ENCODE results near the gene AKR1E2. TPM values are rescaled to one million over a fixed set of nuclear protein-coding genes. Genes with fewer than 3 reads are reported as not detected.

Gene AKR1E2
- total RNA-seq, 1 experiment from 2014 or later: 0.36 TPM

DNA sequence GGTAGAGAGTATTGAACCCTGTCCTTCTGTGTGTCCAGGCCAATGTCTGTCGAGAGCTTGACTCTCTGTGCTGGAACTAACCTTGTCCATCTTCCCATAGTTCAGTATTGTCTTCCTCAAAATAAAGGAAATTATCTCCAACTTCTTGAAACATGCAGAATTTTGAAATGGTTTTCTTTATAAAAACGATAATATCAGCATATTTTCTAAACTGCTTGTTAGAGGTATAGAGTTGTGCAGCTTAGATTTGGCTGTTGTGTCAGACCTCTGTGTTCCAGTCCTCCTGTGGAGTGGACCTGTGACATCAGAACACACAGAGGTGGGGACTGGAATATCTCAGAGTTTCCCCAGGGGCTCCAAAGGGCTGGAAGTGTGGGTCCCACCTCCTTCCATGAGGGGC lies 22.2 kb upstream of the AKR1E2 start:
- no peaks in the 10 kb centered on the region for H3K79me2 ChIP-seq (ENCODE audit: low read length)
- no peaks in the 10 kb centered on the region for H3K27me3 ChIP-seq (ENCODE audit: low read length)
- ChIA-PET CTCF (no interaction called here), POLR2A (ENCODE audit: unreplicated experiment) (no interaction called here)
- no peak overlapping the region for H2AFZ ChIP-seq (ENCODE audit: low read length)
- no peak overlapping the region for H3K4me2 ChIP-seq (ENCODE audit: low read length)
- H3K9me3 ChIP-seq (ENCODE audit: low read length): no peaks in the 10 kb centered on the region
- H3F3A ChIP-seq (ENCODE audit: low read length, unreplicated experiment): no peaks in the 10 kb centered on the region
- DNase-seq (no peak), ATAC-seq (no peak)
- intact Hi-C loops (cut with micrococcal nuclease): no loop called here
- H3K9ac ChIP-seq (ENCODE audit: low read length): no peak overlapping the region
- peaks cover 11% of the 10 kb centered on the region for H3K4me1 ChIP-seq (ENCODE audit: insufficient read depth, low read length)
- no TSS peak for BruUV-seq (replicated peaks)
- H3K36me3 ChIP-seq (ENCODE audit: low read depth, low read length): no peaks in the 10 kb centered on the region
- TF ChIP-seq EZH2 (IDR thresholded peaks at IDR 0.05; ENCODE audit: low read length, unreplicated experiment): no peak
- TF ChIP-seq EZH2phosphoT487 (IDR thresholded peaks at IDR 0.05; ENCODE audit: borderline replicate concordance, low read length): no peak
- TF ChIP-seq, protein P1, sequence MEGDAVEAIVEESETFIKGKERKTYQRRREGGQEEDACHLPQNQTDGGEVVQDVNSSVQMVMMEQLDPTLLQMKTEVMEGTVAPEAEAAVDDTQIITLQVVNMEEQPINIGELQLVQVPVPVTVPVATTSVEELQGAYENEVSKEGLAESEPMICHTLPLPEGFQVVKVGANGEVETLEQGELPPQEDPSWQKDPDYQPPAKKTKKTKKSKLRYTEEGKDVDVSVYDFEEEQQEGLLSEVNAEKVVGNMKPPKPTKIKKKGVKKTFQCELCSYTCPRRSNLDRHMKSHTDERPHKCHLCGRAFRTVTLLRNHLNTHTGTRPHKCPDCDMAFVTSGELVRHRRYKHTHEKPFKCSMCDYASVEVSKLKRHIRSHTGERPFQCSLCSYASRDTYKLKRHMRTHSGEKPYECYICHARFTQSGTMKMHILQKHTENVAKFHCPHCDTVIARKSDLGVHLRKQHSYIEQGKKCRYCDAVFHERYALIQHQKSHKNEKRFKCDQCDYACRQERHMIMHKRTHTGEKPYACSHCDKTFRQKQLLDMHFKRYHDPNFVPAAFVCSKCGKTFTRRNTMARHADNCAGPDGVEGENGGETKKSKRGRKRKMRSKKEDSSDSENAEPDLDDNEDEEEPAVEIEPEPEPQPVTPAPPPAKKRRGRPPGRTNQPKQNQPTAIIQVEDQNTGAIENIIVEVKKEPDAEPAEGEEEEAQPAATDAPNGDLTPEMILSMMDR (conservative IDR thresholded peaks at IDR 0.05; ENCODE audit: low read depth, low read length): no peak
- no peaks in the 10 kb centered on the region for H4K20me1 ChIP-seq (ENCODE audit: low read length)
- no peak overlapping the region for H3K4me3 ChIP-seq (ENCODE audit: low read length)
- no peaks in the 10 kb centered on the region for H3K9me2 ChIP-seq (replicated peaks; ENCODE audit: low read length)
- no peak overlapping the region for H3K27ac ChIP-seq (ENCODE audit: low read length)

DNA sequence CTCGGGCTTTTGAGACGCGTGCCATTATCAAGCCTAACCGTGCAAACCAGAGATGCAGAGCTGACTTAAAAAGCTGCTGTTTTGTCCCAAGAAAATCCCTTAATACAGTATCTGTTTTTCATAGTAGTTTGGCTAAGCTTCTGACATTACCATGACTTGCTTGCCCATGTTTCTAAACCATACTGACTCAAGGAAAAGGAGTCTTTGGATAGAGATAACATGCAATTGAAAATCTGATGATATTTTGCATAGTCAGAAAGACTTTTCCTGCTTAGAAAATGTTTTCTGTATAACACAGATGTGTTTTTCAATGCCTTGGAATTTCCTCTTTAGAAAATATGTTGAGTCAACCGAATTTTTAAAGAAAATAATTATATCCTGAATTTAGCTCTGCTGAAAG lies 21.5 kb upstream of the AKR1E2 start:
- ChIA-PET CTCF (no interaction called here), POLR2A (ENCODE audit: unreplicated experiment) (no interaction called here)
- H3K27me3 ChIP-seq (ENCODE audit: low read length): no peaks in the 10 kb centered on the region
- H3K36me3 ChIP-seq (ENCODE audit: low read depth, low read length): no peaks in the 10 kb centered on the region
- BruUV-seq (replicated peaks): no TSS peak
- H3K4me3 ChIP-seq (ENCODE audit: low read length): no peak overlapping the region
- no peaks in the 10 kb centered on the region for H3K9me3 ChIP-seq (ENCODE audit: low read length)
- no peaks in the 10 kb centered on the region for H3K79me2 ChIP-seq (ENCODE audit: low read length)
- DNase-seq (no peak), ATAC-seq (no peak)
- no peaks in the 10 kb centered on the region for H3F3A ChIP-seq (ENCODE audit: low read length, unreplicated experiment)
- H3K27ac ChIP-seq (ENCODE audit: low read length): no peak overlapping the region
- H3K9ac ChIP-seq (ENCODE audit: low read length): no peak overlapping the region
- H2AFZ ChIP-seq (ENCODE audit: low read length): no peak overlapping the region
- H3K4me2 ChIP-seq (ENCODE audit: low read length): no peak overlapping the region
- no peaks in the 10 kb centered on the region for H4K20me1 ChIP-seq (ENCODE audit: low read length)
- peaks cover 11% of the 10 kb centered on the region for H3K4me1 ChIP-seq (ENCODE audit: insufficient read depth, low read length)
- intact Hi-C loops (cut with micrococcal nuclease): no loop called here
- TF ChIP-seq, protein P1 (conservative IDR thresholded peaks at IDR 0.05; ENCODE audit: low read depth, low read length): no peak
- no peak for TF ChIP-seq EZH2phosphoT487 (IDR thresholded peaks at IDR 0.05; ENCODE audit: borderline replicate concordance, low read length)
- no peak for TF ChIP-seq EZH2 (IDR thresholded peaks at IDR 0.05; ENCODE audit: low read length, unreplicated experiment)
- H3K9me2 ChIP-seq (replicated peaks; ENCODE audit: low read length): no peaks in the 10 kb centered on the region

DNA sequence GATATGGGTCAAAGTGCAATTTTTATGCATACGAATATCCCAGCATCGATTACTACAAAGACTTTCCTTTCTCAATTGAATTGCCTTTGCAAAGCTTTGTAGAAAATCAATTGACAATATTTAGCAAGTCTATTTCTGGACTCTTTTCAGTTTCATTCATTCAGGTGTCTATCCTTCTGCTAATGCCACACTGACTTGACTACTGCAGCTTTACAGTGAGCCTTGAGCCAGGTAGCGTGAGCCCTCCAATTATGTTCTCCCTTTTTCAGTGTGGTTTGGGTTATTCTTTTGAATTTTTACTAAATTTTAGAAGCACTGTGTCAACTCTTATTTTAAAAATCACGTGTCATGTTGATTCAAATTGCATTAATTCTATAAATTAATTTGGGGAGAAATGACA lies 19.5 kb upstream of the AKR1E2 start:
- intact Hi-C loops (cut with micrococcal nuclease): no loop called here
- no peak for DNase-seq
- Histone ChIP-seq H3K4me3 (ENCODE audit: low read length) (no peak overlapping the region), H3K36me3 (ENCODE audit: low read depth, low read length) (no peaks in the 10 kb centered on the region), H3K27me3 (ENCODE audit: low read length) (no peaks in the 10 kb centered on the region), H3K4me2 (ENCODE audit: low read length) (no peak overlapping the region), H3K27ac (ENCODE audit: low read length) (no peak overlapping the region), H3K9ac (ENCODE audit: low read length) (no peak overlapping the region), H3K79me2 (ENCODE audit: low read length) (no peaks in the 10 kb centered on the region), H3F3A (ENCODE audit: low read length, unreplicated experiment) (no peaks in the 10 kb centered on the region), H3K4me1 (ENCODE audit: insufficient read depth, low read length) (peaks cover 11% of the 10 kb centered on the region), H3K9me2 (replicated peaks; ENCODE audit: low read length) (no peaks in the 10 kb centered on the region), H3K9me3 (ENCODE audit: low read length) (no peaks in the 10 kb centered on the region), H2AFZ (ENCODE audit: low read length) (no peak overlapping the region), H4K20me1 (ENCODE audit: low read length) (no peaks in the 10 kb centered on the region)
- CTCF ChIA-PET: no interaction called here
- no peak for TF ChIP-seq EZH2phosphoT487 (IDR thresholded peaks at IDR 0.05; ENCODE audit: borderline replicate concordance, low read length)
- TF ChIP-seq, protein P1 (conservative IDR thresholded peaks at IDR 0.05; ENCODE audit: low read depth, low read length): no peak
- no peak for TF ChIP-seq EZH2 (IDR thresholded peaks at IDR 0.05; ENCODE audit: low read length, unreplicated experiment)
- POLR2A ChIA-PET (ENCODE audit: unreplicated experiment): no interaction called here
- no TSS peak for BruUV-seq (replicated peaks)
- no peak for ATAC-seq

Measured in PC-3 (cell line).